GM12878 (cell line): ENCODE results near the gene CACNA1E. TPM values are rescaled to one million over a fixed set of nuclear protein-coding genes. Genes with fewer than 3 reads are reported as not detected.

Experiments
- ATAC-seq: fragments of 200-7000 bp; cut with Tn5 transposase; 3 replicates; pipeline ENCODE4 v1.9.1; 2020; ENCODE audit warnings: mild to moderate bottlenecking, moderate library complexity
- BruUV-seq: library from RNA; stranded (reverse); fragments of 400-500 nt; replicated peaks from 2 replicates; lab custom pipeline; 2021; lab: Mats Ljungman, UMichigan
- CTCF ChIA-PET: fragments of 300-600 bp; sonication (Branson Sonifier 250); formaldehyde crosslinking; extraction: SDS; loops from one replicate; lab custom pipeline; 2021; ENCODE audit warnings: inconsistent platforms; lab: Yijun Ruan, JAX
- POLR2A ChIA-PET: fragments of 350-600 bp; formaldehyde crosslinking; extraction: SDS; loops from one replicate; lab custom pipeline; 2021; ENCODE audit warnings: inconsistent platforms; lab: Charles Lee
- RAD21 ChIA-PET: fragments of 300-600 bp; sonication (Branson Sonifier 250); formaldehyde crosslinking; loops from one replicate; lab custom pipeline; 2023; ENCODE audit warnings: antibody characterized with exemption; ENCODE audit not compliant: unreplicated experiment; lab: Charles Lee
- SMC1A ChIA-PET: fragments of 300-600 bp; sonication (Branson Sonifier 250); formaldehyde crosslinking; loops from one replicate; lab custom pipeline; 2023; ENCODE audit not compliant: unreplicated experiment, uncharacterized antibody; lab: Charles Lee
- DNase-seq: peaks from one replicate; pipeline ENCODE4 v3.0.0-alpha.2; 2011; ENCODE audit warnings: low read depth, low spot score
- FAIRE-seq: peaks from 3 replicates; lab custom pipeline; 2011; peaks lifted over from hg19 to GRCh38; lab: Jason Lieb, UNC
- H2AFZ ChIP-seq: 2 replicates; pipeline ENCODE4 v1.6.0; 2011; ENCODE audit warnings: low read depth, low read length, control low read depth; ENCODE audit not compliant: control insufficient read depth
- H3K27ac ChIP-seq: 2 replicates; pipeline ENCODE4 v1.5.1; 2011; ENCODE audit warnings: control low read depth; ENCODE audit not compliant: control insufficient read depth, insufficient read depth
- H3K27me3 ChIP-seq, 2 experiments: replicated peaks in 1 of 2; 2 replicates each; pipeline versions ENCODE4 v1.6.0 to v1.6.1; 2011; ENCODE audit warnings: low read length in 1 of 2; ENCODE audit not compliant: control insufficient read depth in 2 of 2, insufficient read depth in 2 of 2
- H3K36me3 ChIP-seq, 2 experiments: 2 replicates each; pipeline ENCODE4 v1.5.1; 2011; ENCODE audit warnings: low read length in 1 of 2; ENCODE audit not compliant: control insufficient read depth in 2 of 2, insufficient read depth in 2 of 2
- H3K4me1 ChIP-seq: 2 replicates; pipeline ENCODE4 v1.6.1; 2011; ENCODE audit warnings: mild to moderate bottlenecking, low read length, moderate library complexity, mixed read lengths; ENCODE audit not compliant: control insufficient read depth, insufficient read depth
- H3K4me2 ChIP-seq: 2 replicates; pipeline ENCODE4 v1.6.0; 2011; ENCODE audit warnings: control low read depth; ENCODE audit not compliant: control insufficient read depth, insufficient read depth
- H3K4me3 ChIP-seq: fragments of 200-600 bp; sonication (generic); 2 replicates; pipeline ENCODE4 v1.5.1; 2016
- H3K79me2 ChIP-seq: 2 replicates; pipeline ENCODE4 v1.6.0; 2011; ENCODE audit warnings: low read length; ENCODE audit not compliant: control insufficient read depth, insufficient read depth
- H3K9ac ChIP-seq: 2 replicates; pipeline ENCODE4 v1.8.0; 2011; ENCODE audit warnings: low read length, control low read depth, mixed read lengths; ENCODE audit not compliant: control insufficient read depth, insufficient read depth
- H3K9me3 ChIP-seq: replicated peaks from 3 replicates; pipeline ENCODE4 v1.5.1; 2011; ENCODE audit warnings: mild to moderate bottlenecking, low read length; ENCODE audit not compliant: control insufficient read depth, insufficient read depth
- H4K20me1 ChIP-seq: 2 replicates; pipeline ENCODE4 v1.6.0; 2011; ENCODE audit not compliant: control insufficient read depth, insufficient read depth
- FOXM1 ChIP-seq: IDR thresholded peaks from 2 replicates; pipeline ENCODE4 v1.6.1; 2012; ENCODE audit warnings: low read depth, mild to moderate bottlenecking, inconsistent platforms, low read length, moderate library complexity
- IKZF1 ChIP-seq: fragments of 450-650 bp; conservative IDR thresholded peaks from 2 replicates; pipeline ENCODE4 v1.6.1; 2017; ENCODE audit warnings: antibody characterized with exemption, mild to moderate bottlenecking
- IKZF2 ChIP-seq, 2 experiments: fragments of 450-650 bp; IDR thresholded peaks; 2 replicates each; pipeline ENCODE4 v1.6.1; 2017; ENCODE audit warnings: mild to moderate bottlenecking in 2 of 2, moderate library complexity in 2 of 2
- JUNB ChIP-seq: IDR thresholded peaks from 2 replicates; pipeline ENCODE4 v1.6.1; 2016; ENCODE audit warnings: antibody characterized with exemption, mild to moderate bottlenecking
- NFIC ChIP-seq: IDR thresholded peaks from 2 replicates; pipeline ENCODE4 v1.6.1; 2012; ENCODE audit warnings: low read depth, mild to moderate bottlenecking, inconsistent platforms, low read length, moderate library complexity
- POLR2A ChIP-seq: IDR thresholded peaks from 2 replicates; pipeline ENCODE4 v1.6.1; 2011; ENCODE audit warnings: low read depth, mild to moderate bottlenecking, low read length
- POLR2AphosphoS5 ChIP-seq: IDR thresholded peaks from 2 replicates; pipeline ENCODE4 v1.6.1; 2011; ENCODE audit warnings: mild to moderate bottlenecking, low read length, inconsistent platforms
- RUNX3 ChIP-seq: IDR thresholded peaks from 2 replicates; pipeline ENCODE4 v1.6.1; 2012; ENCODE audit warnings: low read length, inconsistent platforms
- SREBF2 ChIP-seq: IDR thresholded peaks from 2 replicates; pipeline ENCODE4 v1.6.1; 2012; ENCODE audit warnings: mild to moderate bottlenecking, low read length
- TCF7 ChIP-seq: IDR thresholded peaks from 2 replicates; pipeline ENCODE4 v1.6.1; 2014; ENCODE audit warnings: antibody characterized with exemption, borderline replicate concordance
- ZNF217 ChIP-seq: fragments of 450-650 bp; IDR thresholded peaks from 2 replicates; pipeline ENCODE4 v1.6.1; 2017; ENCODE audit warnings: antibody characterized with exemption, mild to moderate bottlenecking
- WGBS: methylation state at CpG from one replicate; pipeline ENCODE4 v1.1.6; 2016; ENCODE audit warnings: low lambda C conversion rate; ENCODE audit not compliant: insufficient replicate concordance, insufficient coverage; ENCODE audit errors: missing lambda C conversion rate; 5-methylcytosine and 5-hydroxymethylcytosine counted together
- in situ Hi-C: fragments of 300-500 bp; cut with MboI; formaldehyde crosslinking; loops from 9 replicates; pipeline ENCODE4 v1.14.3; 2018; ENCODE audit warnings: mixed read lengths
- intact Hi-C: fragments of 100-400 bp; cut with micrococcal nuclease; formaldehyde crosslinking; loops from one replicate; pipeline ENCODE4 v1.14.2; 2022; ENCODE audit not compliant: unreplicated experiment
- polyA plus RNA-seq, 11 experiments: library from polyadenylated mRNA; depleted of rRNA in 4 of 11; unstranded in 6 of 11; stranded (reverse) in 5 of 11; fragments of >200 nt; fragmentation: Nextera tagmentation in 4 of 11; fragmentation: Illumina TruSeq in 1 of 11; extraction: Ambion mirVana in 4 of 11; extraction: Trizol in 1 of 11; gene quantifications; 1 replicate in 1 of 11; 2 replicates in 10 of 11; pipeline versions ENCODE4 v1.2.1 to v1.2.3, GENCODE V29; 2011 to 2016; ENCODE audit warnings: inconsistent platforms in 2 of 11, missing spikeins in 2 of 11, low read depth in 1 of 11
- total RNA-seq, 4 experiments: library from RNA; depleted of rRNA in 3 of 4; stranded (reverse); fragments of >200 nt in 3 of 4; fragmentation: Illumina TruSeq in 1 of 4; extraction: Trizol in 1 of 4; gene quantifications; 2 replicates each; pipeline versions ENCODE4 v1.2.1 to v1.2.3, GENCODE V29; 2013 to 2021
- TF ChIP-seq, protein P1 (sequence below): IDR thresholded peaks from 2 replicates; pipeline ENCODE4 v1.6.1; 2012; ENCODE audit warnings: low read length, inconsistent platforms
- TF ChIP-seq, protein P2 (sequence below): fragments of 450-650 bp; IDR thresholded peaks from 2 replicates; pipeline ENCODE4 v1.6.1; 2017; ENCODE audit warnings: mild to moderate bottlenecking, moderate library complexity

Gene CACNA1E
- total and polyA plus RNA-seq, 10 of the 15 experiments (the other 5 are each of a cell fraction or from before 2014, with no cell fraction given) = 0.57 to 22.0 (median 8.5) TPM

DNA sequence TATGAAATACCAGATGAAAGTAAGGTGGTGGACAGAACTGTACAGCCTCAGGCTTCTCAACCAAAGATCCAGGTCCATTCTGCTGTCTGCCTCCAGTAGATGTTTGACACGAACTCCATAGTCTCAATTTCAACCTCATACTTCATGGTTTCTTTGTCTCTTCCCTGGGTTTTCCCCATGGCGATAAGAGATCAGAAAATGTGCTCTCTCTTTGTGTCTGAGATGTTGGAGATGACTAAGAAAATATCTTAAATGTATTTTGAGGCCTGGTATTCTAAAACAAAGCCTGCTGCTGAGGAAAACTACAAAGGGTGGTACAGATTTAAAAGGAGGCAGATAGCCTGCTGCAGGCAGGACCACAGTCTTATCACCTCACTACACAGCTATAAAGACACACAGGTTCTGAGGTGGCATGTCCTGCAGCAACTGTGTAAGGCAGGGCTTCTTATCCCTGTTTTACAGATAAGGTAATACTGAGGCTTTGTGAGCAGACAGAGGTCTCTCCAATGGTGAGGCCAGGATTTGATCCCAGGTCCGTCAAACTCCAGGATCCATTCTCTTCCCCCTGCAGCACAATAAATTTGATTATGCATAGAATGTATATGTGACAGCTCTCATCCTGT is 40.0 kb upstream of the CACNA1E start:
- FAIRE-seq (no peak), ATAC-seq (peak; percentile 59)

More for the DNA sequence above, 40.0 kb upstream of the CACNA1E start:
- RAD21 ChIA-PET = interaction anchor here (1.8 to 2.6 kb wide), 3 partner anchors 14 to 38 kb away, joined by 5 to 11 read pairs (median 8); no protein-coding TSS in a partner anchor
- H3K4me2 ChIP-seq = no peak overlapping the region; the same call in 1 of the 2 replicates
- no peak for DNase-seq
- 30% methylated on average over 3 of the region's 3 CpGs for WGBS
- CTCF ChIA-PET = interaction anchor here (1.0 to 5.2 kb wide), 5 partner anchors 10 to 293 kb away, joined by 3 to 26 read pairs (median 3); no protein-coding TSS in a partner anchor
- no peaks in the 10 kb centered on the region for H3K79me2 ChIP-seq
- no peaks in the 10 kb centered on the region for H3K27me3 ChIP-seq
- TF ChIP-seq FOXM1 = peak; percentile 44; the same call in 1 of the 2 replicates
- no peak for TF ChIP-seq SREBF2
- TF ChIP-seq RUNX3 = peak; percentile 47; the same call in 1 of the 2 replicates
- peak in 1 of 2 experiments; percentile 58; a peak in 2 of 4 replicates for TF ChIP-seq IKZF2 (IDR thresholded peaks at IDR 0.05)
- TF ChIP-seq ZNF217 = no peak
- no peak for TF ChIP-seq POLR2A
- TF ChIP-seq, protein P1, sequence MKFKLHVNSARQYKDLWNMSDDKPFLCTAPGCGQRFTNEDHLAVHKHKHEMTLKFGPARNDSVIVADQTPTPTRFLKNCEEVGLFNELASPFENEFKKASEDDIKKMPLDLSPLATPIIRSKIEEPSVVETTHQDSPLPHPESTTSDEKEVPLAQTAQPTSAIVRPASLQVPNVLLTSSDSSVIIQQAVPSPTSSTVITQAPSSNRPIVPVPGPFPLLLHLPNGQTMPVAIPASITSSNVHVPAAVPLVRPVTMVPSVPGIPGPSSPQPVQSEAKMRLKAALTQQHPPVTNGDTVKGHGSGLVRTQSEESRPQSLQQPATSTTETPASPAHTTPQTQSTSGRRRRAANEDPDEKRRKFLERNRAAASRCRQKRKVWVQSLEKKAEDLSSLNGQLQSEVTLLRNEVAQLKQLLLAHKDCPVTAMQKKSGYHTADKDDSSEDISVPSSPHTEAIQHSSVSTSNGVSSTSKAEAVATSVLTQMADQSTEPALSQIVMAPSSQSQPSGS = peak; percentile 56; the same call in 1 of the 2 replicates
- TF ChIP-seq IKZF1 = 0 out of 2 replicates have a peak, but pooled peaks have one; percentile 23
- TF ChIP-seq POLR2AphosphoS5 = no peak
- peak; percentile 51 for TF ChIP-seq JUNB
- TF ChIP-seq NFIC = peak; percentile 81; the same call in 1 of the 2 replicates
- TF ChIP-seq, protein P2, sequence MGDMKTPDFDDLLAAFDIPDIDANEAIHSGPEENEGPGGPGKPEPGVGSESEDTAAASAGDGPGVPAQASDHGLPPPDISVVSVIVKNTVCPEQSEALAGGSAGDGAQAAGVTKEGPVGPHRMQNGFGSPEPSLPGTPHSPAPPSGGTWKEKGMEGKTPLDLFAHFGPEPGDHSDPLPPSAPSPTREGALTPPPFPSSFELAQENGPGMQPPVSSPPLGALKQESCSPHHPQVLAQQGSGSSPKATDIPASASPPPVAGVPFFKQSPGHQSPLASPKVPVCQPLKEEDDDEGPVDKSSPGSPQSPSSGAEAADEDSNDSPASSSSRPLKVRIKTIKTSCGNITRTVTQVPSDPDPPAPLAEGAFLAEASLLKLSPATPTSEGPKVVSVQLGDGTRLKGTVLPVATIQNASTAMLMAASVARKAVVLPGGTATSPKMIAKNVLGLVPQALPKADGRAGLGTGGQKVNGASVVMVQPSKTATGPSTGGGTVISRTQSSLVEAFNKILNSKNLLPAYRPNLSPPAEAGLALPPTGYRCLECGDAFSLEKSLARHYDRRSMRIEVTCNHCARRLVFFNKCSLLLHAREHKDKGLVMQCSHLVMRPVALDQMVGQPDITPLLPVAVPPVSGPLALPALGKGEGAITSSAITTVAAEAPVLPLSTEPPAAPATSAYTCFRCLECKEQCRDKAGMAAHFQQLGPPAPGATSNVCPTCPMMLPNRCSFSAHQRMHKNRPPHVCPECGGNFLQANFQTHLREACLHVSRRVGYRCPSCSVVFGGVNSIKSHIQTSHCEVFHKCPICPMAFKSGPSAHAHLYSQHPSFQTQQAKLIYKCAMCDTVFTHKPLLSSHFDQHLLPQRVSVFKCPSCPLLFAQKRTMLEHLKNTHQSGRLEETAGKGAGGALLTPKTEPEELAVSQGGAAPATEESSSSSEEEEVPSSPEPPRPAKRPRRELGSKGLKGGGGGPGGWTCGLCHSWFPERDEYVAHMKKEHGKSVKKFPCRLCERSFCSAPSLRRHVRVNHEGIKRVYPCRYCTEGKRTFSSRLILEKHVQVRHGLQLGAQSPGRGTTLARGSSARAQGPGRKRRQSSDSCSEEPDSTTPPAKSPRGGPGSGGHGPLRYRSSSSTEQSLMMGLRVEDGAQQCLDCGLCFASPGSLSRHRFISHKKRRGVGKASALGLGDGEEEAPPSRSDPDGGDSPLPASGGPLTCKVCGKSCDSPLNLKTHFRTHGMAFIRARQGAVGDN = 0 out of 2 replicates have a peak, but pooled peaks have one; percentile 47
- 0 out of 2 replicates have a peak, but pooled peaks have one; percentile 36 for TF ChIP-seq TCF7
- H3K36me3 ChIP-seq = no peaks in the 10 kb centered on the region
- intact Hi-C loops = no loop called here
- no TSS peak for BruUV-seq
- H3K27ac ChIP-seq = peak overlapping the region; percentile 4; the same call in 1 of the 2 replicates
- H2AFZ ChIP-seq = peak overlapping the region; percentile 8; the same call in 1 of the 2 replicates
- H3K4me1 ChIP-seq = peaks cover 10% of the 10 kb centered on the region
- no peak overlapping the region for H3K9ac ChIP-seq
- POLR2A ChIA-PET = interaction anchor here (3.3 kb wide), 1 partner anchor 13 kb away, joined by 15 read pairs; no protein-coding TSS in a partner anchor
- no peak overlapping the region for H3K4me3 ChIP-seq
- in situ Hi-C loops = no loop called here
- no peaks in the 10 kb centered on the region for H4K20me1 ChIP-seq
- SMC1A ChIA-PET = interaction anchor here (0.9 to 3.2 kb wide), 3 partner anchors 13 to 34 kb away, joined by 5 to 9 read pairs (median 6); no protein-coding TSS in a partner anchor
- no peaks in the 10 kb centered on the region for H3K9me3 ChIP-seq
